Endothelial cell of umbilical vein (primary cell): ENCODE measurements around the gene ERG. TPM values are rescaled to one million over a fixed set of nuclear protein-coding genes. Genes with fewer than 3 reads are reported as not detected.

Source experiments
- BruUV-seq: library from RNA; stranded (reverse); fragments of 400-500 nt; replicated peaks from 2 replicates; lab custom pipeline; 2021; lab: Mats Ljungman, UMichigan
- CTCF ChIA-PET: fragments of 300-600, 350-600 bp; sonication (Branson Sonifier 250); formaldehyde crosslinking; loops from one replicate; lab custom pipeline; 2021; ENCODE audit warnings: antibody characterized with exemption, inconsistent platforms; lab: Charles Lee
- POLR2A ChIA-PET: fragments of 300-600, 350-600 bp; sonication (Branson Sonifier 250); formaldehyde crosslinking; loops from one replicate; lab custom pipeline; 2021; ENCODE audit warnings: antibody characterized with exemption, inconsistent platforms; lab: Charles Lee
- DNase-seq: peaks from one replicate; pipeline ENCODE4 v3.0.0-alpha.2; 2011; ENCODE audit warnings: low read depth, low spot score
- FAIRE-seq: peaks from 2 replicates; lab custom pipeline; 2011; peaks lifted over from hg19 to GRCh38; lab: Jason Lieb, UNC
- H2AFZ ChIP-seq: 2 replicates; pipeline ENCODE4 v1.6.0; 2012; ENCODE audit warnings: low read depth, low read length, control low read depth, inconsistent platforms
- H3K27ac ChIP-seq: 2 replicates; pipeline ENCODE4 v1.5.1; 2011; ENCODE audit warnings: low read depth, mild to moderate bottlenecking, control low read depth, low read length, moderate library complexity; ENCODE audit not compliant: insufficient read depth
- H3K27me3 ChIP-seq, 2 experiments: 2 replicates each; pipeline versions ENCODE4 v1.6.0 to v1.6.1; 2011; ENCODE audit warnings: low read length in 2 of 2, mixed read lengths in 1 of 2; ENCODE audit not compliant: control insufficient read depth in 2 of 2, insufficient read depth in 2 of 2
- H3K36me3 ChIP-seq, 2 experiments: 2 replicates in 1 of 2; 3 replicates in 1 of 2; pipeline ENCODE4 v1.5.1; 2011; ENCODE audit warnings: low read length in 2 of 2, mild to moderate bottlenecking in 1 of 2, moderate library complexity in 1 of 2; ENCODE audit not compliant: control insufficient read depth in 2 of 2, insufficient read depth in 2 of 2; ENCODE audit errors: extremely low read depth in 1 of 2
- H3K4me1 ChIP-seq: 3 replicates; pipeline ENCODE4 v1.5.1; 2011; ENCODE audit warnings: mild to moderate bottlenecking, low read length; ENCODE audit not compliant: control insufficient read depth, insufficient read depth; ENCODE audit errors: extremely low read depth
- H3K4me2 ChIP-seq: 2 replicates; pipeline ENCODE4 v1.6.1; 2011; ENCODE audit warnings: low read length, control low read depth, mixed read lengths; ENCODE audit not compliant: insufficient read depth
- H3K4me3 ChIP-seq, 3 experiments: fragments of 200-600 bp in 1 of 3; sonication (generic), shearing (Covaris generic) in 1 of 3; replicated peaks in 1 of 3; 2 replicates each; pipeline ENCODE4 v1.5.1; 2011 to 2016; ENCODE audit warnings: control low read depth in 3 of 3, low read length in 3 of 3, mild to moderate bottlenecking in 2 of 3, inconsistent platforms in 1 of 3, low read depth in 1 of 3, moderate library complexity in 1 of 3; ENCODE audit not compliant: insufficient read depth in 1 of 3
- H3K79me2 ChIP-seq: 2 replicates; pipeline ENCODE4 v1.6.0; 2012; ENCODE audit warnings: low read length, inconsistent platforms; ENCODE audit not compliant: control insufficient read depth, insufficient read depth
- H3K9ac ChIP-seq: replicated peaks from 2 replicates; pipeline ENCODE3; 2011; ENCODE audit warnings: low read length, control low read depth; ENCODE audit not compliant: insufficient read depth; ENCODE audit errors: extremely low read depth
- H3K9me1 ChIP-seq: replicated peaks from 3 replicates; pipeline ENCODE4 v1.6.0; 2011; ENCODE audit warnings: mild to moderate bottlenecking, low read length; ENCODE audit not compliant: control insufficient read depth, insufficient read depth; ENCODE audit errors: extremely low read depth
- H3K9me3 ChIP-seq: replicated peaks from 2 replicates; pipeline ENCODE4 v1.5.1; 2012; ENCODE audit warnings: low read length, inconsistent platforms; ENCODE audit not compliant: control insufficient read depth, insufficient read depth
- H4K20me1 ChIP-seq: replicated peaks from 2 replicates; pipeline ENCODE3; 2011; ENCODE audit warnings: mild to moderate bottlenecking, low read length; ENCODE audit not compliant: control insufficient read depth, insufficient read depth; ENCODE audit errors: extremely low read depth
- FOS ChIP-seq: IDR thresholded peaks from 2 replicates; pipeline ENCODE4 v1.6.1; 2011; ENCODE audit warnings: mild to moderate bottlenecking, low read length, moderate library complexity, borderline replicate concordance; ENCODE audit not compliant: insufficient read depth
- GATA2 ChIP-seq: IDR thresholded peaks from 2 replicates; pipeline ENCODE4 v1.7.0; 2011; ENCODE audit warnings: low read depth, mild to moderate bottlenecking, moderate library complexity, mixed read lengths, low read length; ENCODE audit not compliant: insufficient read length, insufficient read depth
- JUN ChIP-seq: IDR thresholded peaks from 2 replicates; pipeline ENCODE4 v1.6.1; 2011; ENCODE audit warnings: borderline replicate concordance, low read depth; ENCODE audit not compliant: insufficient read length, insufficient read depth
- MYC ChIP-seq: IDR thresholded peaks from one replicate; pipeline ENCODE4 v1.6.1; 2011; ENCODE audit warnings: mild to moderate bottlenecking, low read depth, low read length
- POLR2A ChIP-seq: IDR thresholded peaks from 2 replicates; pipeline ENCODE4 v1.6.1; 2012; ENCODE audit warnings: low read depth, mild to moderate bottlenecking, control low read depth, low read length
- POLR2AphosphoS5 ChIP-seq: IDR thresholded peaks from 2 replicates; pipeline ENCODE4 v1.6.1; 2012; ENCODE audit warnings: low read depth, mild to moderate bottlenecking, control low read depth, low read length, moderate library complexity; ENCODE audit not compliant: insufficient read depth
- dilution Hi-C: fragments of 300-500 bp; cut with MboI; formaldehyde crosslinking; loops from one replicate; pipeline ENCODE4 v1.15.0; 2019; ENCODE audit warnings: low sequenced_read_pairs; ENCODE audit not compliant: extremely low pct_ligation_motif_present
- intact Hi-C: fragments of 100-400 bp; cut with micrococcal nuclease; formaldehyde crosslinking; loops from one replicate; pipeline ENCODE4 v1.10.0; 2022
- polyA plus RNA-seq, 4 experiments: library from polyadenylated mRNA; depleted of rRNA in 3 of 4; stranded (reverse) in 3 of 4; unstranded in 1 of 4; fragments of >200 nt; gene quantifications; 2 replicates each; pipeline versions ENCODE4 v1.2.1 to v1.2.3, GENCODE V29; 2011 to 2012; ENCODE audit warnings: missing spikeins in 1 of 4
- total RNA-seq: library from RNA; stranded (reverse); gene quantifications from 2 replicates; pipeline ENCODE4 v1.2.3, GENCODE V29; 2021
- TF ChIP-seq, protein P1 (sequence below), 2 donors: IDR thresholded peaks; 1 replicate in 1 of 2; 2 replicates in 1 of 2; pipeline ENCODE4 v1.5.1; 2011; ENCODE audit warnings: low read length in 2 of 2, mild to moderate bottlenecking in 2 of 2, moderate library complexity in 2 of 2, control low read depth in 1 of 2, inconsistent platforms in 1 of 2, low read depth in 1 of 2; ENCODE audit not compliant: insufficient read depth in 1 of 2; ENCODE audit errors: extremely low read depth in 1 of 2

Gene ERG
- total and polyA plus RNA-seq, 2 donors (not counting 3 experiments of a cell fraction or from before 2014, with no cell fraction given) = 173 to 210 TPM

DNA sequence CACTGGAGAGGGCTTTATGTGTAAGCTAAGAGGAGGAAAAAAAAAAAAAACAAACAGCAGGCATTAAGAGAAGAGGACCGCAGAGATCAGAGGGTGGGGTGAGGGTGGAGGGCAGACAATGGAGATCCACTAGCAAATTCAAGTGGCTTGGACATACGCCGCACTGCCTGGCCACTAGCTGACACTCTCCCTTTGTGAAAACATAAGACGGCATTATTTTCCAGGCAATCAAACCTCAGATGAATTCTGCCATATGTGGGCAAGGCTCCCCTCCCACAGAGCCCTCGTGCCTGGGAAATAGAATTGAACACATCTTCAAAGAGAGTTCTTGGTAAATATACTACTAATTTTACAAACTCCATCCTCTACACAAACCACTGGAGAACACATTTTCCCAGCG, 53.6 kb downstream of the ERG start:
- dilution Hi-C loops (no loop called here), intact Hi-C loops (loop anchor here (5.0 kb wide), 1 partner anchor 57 kb away; no protein-coding TSS in a partner anchor)
- Histone ChIP-seq H3K4me2 (no peak overlapping the region), H3K4me3 (no peak overlapping the region), H2AFZ (no peak overlapping the region), H3K9ac (no peak overlapping the region), H3K4me1 (peaks cover 67% of the 10 kb centered on the region), H3K27me3 (no peaks in the 10 kb centered on the region), H3K9me1 (no peaks in the 10 kb centered on the region), H3K36me3 (peaks cover 11 to 14% of the 10 kb centered on the region in 2 experiments), H4K20me1 (peaks cover 6% of the 10 kb centered on the region), H3K9me3 (no peaks in the 10 kb centered on the region), H3K27ac (no peak overlapping the region), H3K79me2 (peaks cover 86% of the 10 kb centered on the region)
- TF ChIP-seq POLR2AphosphoS5 (no peak), MYC (no peak)
- TF ChIP-seq, protein P1, sequence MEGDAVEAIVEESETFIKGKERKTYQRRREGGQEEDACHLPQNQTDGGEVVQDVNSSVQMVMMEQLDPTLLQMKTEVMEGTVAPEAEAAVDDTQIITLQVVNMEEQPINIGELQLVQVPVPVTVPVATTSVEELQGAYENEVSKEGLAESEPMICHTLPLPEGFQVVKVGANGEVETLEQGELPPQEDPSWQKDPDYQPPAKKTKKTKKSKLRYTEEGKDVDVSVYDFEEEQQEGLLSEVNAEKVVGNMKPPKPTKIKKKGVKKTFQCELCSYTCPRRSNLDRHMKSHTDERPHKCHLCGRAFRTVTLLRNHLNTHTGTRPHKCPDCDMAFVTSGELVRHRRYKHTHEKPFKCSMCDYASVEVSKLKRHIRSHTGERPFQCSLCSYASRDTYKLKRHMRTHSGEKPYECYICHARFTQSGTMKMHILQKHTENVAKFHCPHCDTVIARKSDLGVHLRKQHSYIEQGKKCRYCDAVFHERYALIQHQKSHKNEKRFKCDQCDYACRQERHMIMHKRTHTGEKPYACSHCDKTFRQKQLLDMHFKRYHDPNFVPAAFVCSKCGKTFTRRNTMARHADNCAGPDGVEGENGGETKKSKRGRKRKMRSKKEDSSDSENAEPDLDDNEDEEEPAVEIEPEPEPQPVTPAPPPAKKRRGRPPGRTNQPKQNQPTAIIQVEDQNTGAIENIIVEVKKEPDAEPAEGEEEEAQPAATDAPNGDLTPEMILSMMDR (IDR thresholded peaks at IDR 0.05; ENCODE audit: extremely low read depth in 1 of 2, insufficient read depth in 1 of 2, low read depth in 1 of 2, low read length in 2 of 2) = peak in 1 of 2 donors; percentile 8
- no peak for DNase-seq
- no peak for FAIRE-seq
- no TSS peak for BruUV-seq
- ChIA-PET CTCF (interaction anchor here (1.0 kb wide), 2 partner anchors 28 to 61 kb away, joined by 3 read pairs; no protein-coding TSS in a partner anchor), POLR2A (no interaction called here)

DNA sequence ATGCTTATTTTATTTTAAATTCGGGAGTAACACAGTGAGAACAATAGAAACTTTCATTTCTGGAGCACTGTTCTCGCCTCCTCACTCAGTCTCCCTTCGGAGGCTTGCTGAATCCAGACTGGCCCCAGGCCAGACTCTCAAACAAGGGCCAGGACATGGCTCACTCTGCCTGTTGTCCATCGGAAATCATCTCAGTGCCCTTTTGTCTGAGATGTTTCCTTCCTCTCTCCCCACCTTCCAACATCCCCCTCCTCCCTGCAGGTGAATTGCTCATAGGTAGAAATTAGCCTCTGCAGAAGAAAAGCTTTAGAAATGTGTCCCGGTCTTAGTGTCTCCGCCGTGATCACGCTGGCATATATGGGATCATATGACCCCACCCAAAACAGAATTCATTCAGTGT, 55.2 kb downstream of the ERG start:
- FAIRE-seq = peak; percentile 93
- H3K4me1 ChIP-seq = peaks cover 70% of the 10 kb centered on the region
- CTCF ChIA-PET = no interaction called here

More for the DNA sequence above, 55.2 kb downstream of the ERG start:
- Histone ChIP-seq H3K79me2 (peaks cover 86% of the 10 kb centered on the region), H3K9ac (no peak overlapping the region), H3K9me3 (no peaks in the 10 kb centered on the region), H3K36me3 (peaks cover 23 to 25% of the 10 kb centered on the region in 2 experiments), H4K20me1 (peaks cover 5% of the 10 kb centered on the region), H3K27ac (peak overlapping the region; percentile 50), H2AFZ (no peak overlapping the region), H3K9me1 (no peaks in the 10 kb centered on the region), H3K27me3 (no peaks in the 10 kb centered on the region), H3K4me3 (no peak overlapping the region), H3K4me2 (peak overlapping the region; percentile 7)
- peak; percentile 67 for DNase-seq
- TF ChIP-seq MYC (no peak), FOS (peak; percentile 62), POLR2AphosphoS5 (no peak), JUN (no peak), POLR2A (no peak), GATA2 (peak; percentile 28)
- TF ChIP-seq, protein P1 (IDR thresholded peaks at IDR 0.05; ENCODE audit: extremely low read depth in 1 of 2, insufficient read depth in 1 of 2, low read depth in 1 of 2, low read length in 2 of 2) = no peak
- intact Hi-C loops (loop anchor here (5.0 kb wide), 1 partner anchor 56 kb away; no protein-coding TSS in a partner anchor), dilution Hi-C loops (no loop called here)
- POLR2A ChIA-PET = no interaction called here
- BruUV-seq = no TSS peak
